ENCODE results near the gene MAP3K4.

Gene MAP3K4

GRCh38 chr6:161115468-161115867, 123.9 kb downstream of the MAP3K4 start:
- no peak overlapping the region for H3K4me2 ChIP-seq (ENCODE audit: low read depth, low read length, poor library complexity, severe bottlenecking)
- no peak overlapping the region for H3K9ac ChIP-seq (ENCODE audit: low read depth, low read length, poor library complexity, severe bottlenecking)
- no peak for TF ChIP-seq EZH2phosphoT487 (IDR thresholded peaks at IDR 0.05; ENCODE audit: borderline replicate concordance)
- TF ChIP-seq, protein P1, sequence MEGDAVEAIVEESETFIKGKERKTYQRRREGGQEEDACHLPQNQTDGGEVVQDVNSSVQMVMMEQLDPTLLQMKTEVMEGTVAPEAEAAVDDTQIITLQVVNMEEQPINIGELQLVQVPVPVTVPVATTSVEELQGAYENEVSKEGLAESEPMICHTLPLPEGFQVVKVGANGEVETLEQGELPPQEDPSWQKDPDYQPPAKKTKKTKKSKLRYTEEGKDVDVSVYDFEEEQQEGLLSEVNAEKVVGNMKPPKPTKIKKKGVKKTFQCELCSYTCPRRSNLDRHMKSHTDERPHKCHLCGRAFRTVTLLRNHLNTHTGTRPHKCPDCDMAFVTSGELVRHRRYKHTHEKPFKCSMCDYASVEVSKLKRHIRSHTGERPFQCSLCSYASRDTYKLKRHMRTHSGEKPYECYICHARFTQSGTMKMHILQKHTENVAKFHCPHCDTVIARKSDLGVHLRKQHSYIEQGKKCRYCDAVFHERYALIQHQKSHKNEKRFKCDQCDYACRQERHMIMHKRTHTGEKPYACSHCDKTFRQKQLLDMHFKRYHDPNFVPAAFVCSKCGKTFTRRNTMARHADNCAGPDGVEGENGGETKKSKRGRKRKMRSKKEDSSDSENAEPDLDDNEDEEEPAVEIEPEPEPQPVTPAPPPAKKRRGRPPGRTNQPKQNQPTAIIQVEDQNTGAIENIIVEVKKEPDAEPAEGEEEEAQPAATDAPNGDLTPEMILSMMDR (conservative IDR thresholded peaks at IDR 0.05; ENCODE audit: low read length) = no peak
- no peak overlapping the region for H3K4me3 ChIP-seq (ENCODE audit: low read length, poor library complexity, severe bottlenecking)
- H2AFZ ChIP-seq (ENCODE audit: low read length) = no peak overlapping the region
- no peaks in the 10 kb centered on the region for H3K9me2 ChIP-seq (replicated peaks; ENCODE audit: low read depth, low read length)
- no peaks in the 10 kb centered on the region for H3K9me3 ChIP-seq (ENCODE audit: insufficient read depth, low read depth, low read length)
- no peaks in the 10 kb centered on the region for H3K27me3 ChIP-seq (ENCODE audit: insufficient read depth, low read length, poor library complexity, severe bottlenecking)
- H3K4me1 ChIP-seq (ENCODE audit: insufficient read depth, low read length, poor library complexity, severe bottlenecking) = no peaks in the 10 kb centered on the region
- H4K20me1 ChIP-seq (ENCODE audit: insufficient read depth, low read length, poor library complexity, severe bottlenecking) = no peaks in the 10 kb centered on the region
- H3F3A ChIP-seq (ENCODE audit: low read depth) = no peaks in the 10 kb centered on the region
- H3K36me3 ChIP-seq (ENCODE audit: insufficient read depth, low read length) = peaks cover 76% of the 10 kb centered on the region
- H3K79me2 ChIP-seq (ENCODE audit: insufficient read depth, low read length) = no peaks in the 10 kb centered on the region

DNA sequence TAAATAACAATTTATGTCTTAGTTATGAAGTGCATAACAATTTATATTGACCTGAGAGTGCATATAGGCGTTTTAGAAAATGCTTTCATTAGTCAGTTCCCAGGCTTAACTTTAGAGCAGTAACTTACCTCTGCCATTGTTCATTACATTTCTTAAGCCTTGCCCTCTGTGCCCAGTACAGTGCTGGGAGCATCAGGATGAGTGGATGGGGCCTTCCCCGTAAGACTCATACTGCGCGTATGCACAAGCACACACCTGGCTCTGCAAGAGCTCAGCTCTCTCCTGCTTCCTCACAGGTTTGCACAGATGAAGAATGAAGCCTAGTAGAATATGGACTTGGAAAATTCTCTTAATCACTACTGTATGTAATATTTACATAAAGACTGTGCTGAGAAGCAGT, 125.0 kb downstream of the MAP3K4 start:
- no peaks in the 10 kb centered on the region for H3K79me2 ChIP-seq (ENCODE audit: insufficient read depth, low read length)
- no peaks in the 10 kb centered on the region for H3K27me3 ChIP-seq (ENCODE audit: insufficient read depth, low read length, poor library complexity, severe bottlenecking)
- H3K9me2 ChIP-seq (replicated peaks; ENCODE audit: low read depth, low read length) = no peaks in the 10 kb centered on the region
- H4K20me1 ChIP-seq (ENCODE audit: insufficient read depth, low read length, poor library complexity, severe bottlenecking) = no peaks in the 10 kb centered on the region
- no peak overlapping the region for H3K9ac ChIP-seq (ENCODE audit: low read depth, low read length, poor library complexity, severe bottlenecking)
- H3K4me1 ChIP-seq (ENCODE audit: insufficient read depth, low read length, poor library complexity, severe bottlenecking) = no peaks in the 10 kb centered on the region
- H3K4me3 ChIP-seq (ENCODE audit: low read length, poor library complexity, severe bottlenecking) = no peak overlapping the region
- no peak for TF ChIP-seq EZH2phosphoT487 (IDR thresholded peaks at IDR 0.05; ENCODE audit: borderline replicate concordance)
- TF ChIP-seq, protein P1 (conservative IDR thresholded peaks at IDR 0.05; ENCODE audit: low read length) = no peak
- no peaks in the 10 kb centered on the region for H3F3A ChIP-seq (ENCODE audit: low read depth)
- no peak overlapping the region for H2AFZ ChIP-seq (ENCODE audit: low read length)
- peaks cover 65% of the 10 kb centered on the region for H3K36me3 ChIP-seq (ENCODE audit: insufficient read depth, low read length)
- H3K9me3 ChIP-seq (ENCODE audit: insufficient read depth, low read depth, low read length) = no peaks in the 10 kb centered on the region
- no peak overlapping the region for H3K4me2 ChIP-seq (ENCODE audit: low read depth, low read length, poor library complexity, severe bottlenecking)

DNA sequence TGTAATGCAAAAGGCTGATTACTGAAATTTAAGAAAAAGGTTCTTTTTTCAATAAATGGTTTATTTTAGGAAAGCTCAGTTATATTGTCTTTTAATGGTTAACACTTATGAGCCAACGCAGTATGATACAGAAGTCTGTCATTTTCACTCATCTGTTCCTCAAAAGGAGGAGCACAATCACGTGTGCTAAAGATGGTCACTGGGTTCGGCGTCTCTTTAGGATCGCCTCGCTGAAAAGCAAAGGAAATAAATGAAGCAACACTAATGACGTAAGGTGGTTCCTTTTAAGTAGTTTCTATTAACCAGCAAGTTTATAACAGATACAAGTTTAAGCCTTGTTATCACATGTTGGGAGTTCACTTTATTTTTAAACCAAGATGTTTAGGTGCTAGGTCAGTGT, 125.7 kb downstream of the MAP3K4 start:
- no peaks in the 10 kb centered on the region for H3F3A ChIP-seq (ENCODE audit: low read depth)
- H3K36me3 ChIP-seq (ENCODE audit: insufficient read depth, low read length) = peaks cover 57% of the 10 kb centered on the region
- no peaks in the 10 kb centered on the region for H3K79me2 ChIP-seq (ENCODE audit: insufficient read depth, low read length)

More for the DNA sequence above, 125.7 kb downstream of the MAP3K4 start:
- H4K20me1 ChIP-seq (ENCODE audit: insufficient read depth, low read length, poor library complexity, severe bottlenecking) = no peaks in the 10 kb centered on the region
- H3K9ac ChIP-seq (ENCODE audit: low read depth, low read length, poor library complexity, severe bottlenecking) = no peak overlapping the region
- no peak overlapping the region for H3K4me3 ChIP-seq (ENCODE audit: low read length, poor library complexity, severe bottlenecking)
- no peaks in the 10 kb centered on the region for H3K27me3 ChIP-seq (ENCODE audit: insufficient read depth, low read length, poor library complexity, severe bottlenecking)
- TF ChIP-seq EZH2phosphoT487 (IDR thresholded peaks at IDR 0.05; ENCODE audit: borderline replicate concordance) = no peak
- TF ChIP-seq, protein P1 (conservative IDR thresholded peaks at IDR 0.05; ENCODE audit: low read length) = no peak
- H2AFZ ChIP-seq (ENCODE audit: low read length) = no peak overlapping the region
- no peaks in the 10 kb centered on the region for H3K9me2 ChIP-seq (replicated peaks; ENCODE audit: low read depth, low read length)
- no peaks in the 10 kb centered on the region for H3K4me1 ChIP-seq (ENCODE audit: insufficient read depth, low read length, poor library complexity, severe bottlenecking)
- H3K4me2 ChIP-seq (ENCODE audit: low read depth, low read length, poor library complexity, severe bottlenecking) = no peak overlapping the region
- no peaks in the 10 kb centered on the region for H3K9me3 ChIP-seq (ENCODE audit: insufficient read depth, low read depth, low read length)
